Tibial nerve (tissue), 3 donors: ENCODE data around the gene NBEA.

ENCODE experiments used
- CTCF ChIP-seq, 5 experiments: fragments of 200-600 bp in 3 of 5; fragments of 450-650 bp in 2 of 5; sonication (generic) in 3 of 5; IDR thresholded peaks; one replicate each; pipeline ENCODE4 v1.5.1; 2016 to 2019; ENCODE audit warnings: antibody characterized with exemption in 5 of 5, mild to moderate bottlenecking in 3 of 5, moderate library complexity in 2 of 5
- POLR2A ChIP-seq, 2 donors: fragments of 450-650 bp; IDR thresholded peaks; one replicate each; pipeline ENCODE4 v1.6.1; 2017; ENCODE audit warnings: antibody characterized with exemption in 2 of 2, mild to moderate bottlenecking in 2 of 2, moderate library complexity in 2 of 2

GRCh38 chr13:35333157-35333556 is 391.1 kb downstream of the NBEA start:
- TF ChIP-seq POLR2A (IDR thresholded peaks at IDR 0.05) (no peak), CTCF (IDR thresholded peaks at IDR 0.05) (no peak)
